HepG2 (cell line): ENCODE data around the gene HNRNPA1. TPM values are rescaled to one million over a fixed set of nuclear protein-coding genes. Genes with fewer than 3 reads are reported as not detected.

Experiments
- BCL3 ChIP-seq: sonication (generic); formaldehyde crosslinking; IDR thresholded peaks from 2 replicates; pipeline ENCODE4 v1.5.1; 2020; ENCODE audit warnings: mild to moderate bottlenecking, missing genetic modification reagents, moderate library complexity
- CHCHD3 ChIP-seq: sonication (generic); formaldehyde crosslinking; IDR thresholded peaks from 2 replicates; pipeline ENCODE4 v1.8.0; 2022; ENCODE audit warnings: mild to moderate bottlenecking, missing genetic modification reagents, moderate library complexity
- CREBL2 ChIP-seq: sonication (generic); formaldehyde crosslinking; IDR thresholded peaks from 2 replicates; pipeline ENCODE4 v1.8.1; 2023; ENCODE audit warnings: missing genetic modification reagents, mild to moderate bottlenecking, borderline replicate concordance
- EZH2 ChIP-seq: conservative IDR thresholded peaks from 2 replicates; pipeline ENCODE4 v1.6.1; 2012; ENCODE audit warnings: mild to moderate bottlenecking, low read depth, low read length, moderate library complexity
- FOSL2 ChIP-seq: sonication (generic); formaldehyde crosslinking; IDR thresholded peaks from 2 replicates; pipeline ENCODE4 v1.4.0; 2020; ENCODE audit warnings: missing genetic modification reagents
- KDM3A ChIP-seq: IDR thresholded peaks from 2 replicates; pipeline ENCODE4 v1.6.1; 2018; ENCODE audit warnings: low read depth, missing compliant biosample characterization
- MAF1 ChIP-seq: sonication (generic); formaldehyde crosslinking; IDR thresholded peaks from 2 replicates; pipeline ENCODE4 v1.5.0; 2020; ENCODE audit warnings: missing genetic modification reagents, borderline replicate concordance
- MAX ChIP-seq: IDR thresholded peaks from 2 replicates; pipeline ENCODE4 v1.6.1; 2012; ENCODE audit warnings: inconsistent platforms
- MIXL1 ChIP-seq: IDR thresholded peaks from 2 replicates; pipeline ENCODE4 v1.6.1; 2016
- MXI1 ChIP-seq: IDR thresholded peaks from 3 replicates; pipeline ENCODE4 v1.6.1; 2012; ENCODE audit warnings: low read depth, low read length, inconsistent platforms, borderline replicate concordance
- NONO ChIP-seq, 2 experiments: fragments of 450-650 bp in 1 of 2; sonication (generic) in 1 of 2; formaldehyde crosslinking in 1 of 2; IDR thresholded peaks in 1 of 2; conservative IDR thresholded peaks in 1 of 2; 2 replicates each; pipeline versions ENCODE4 v1.6.1 to v1.8.0; 2017 to 2022; ENCODE audit warnings: mild to moderate bottlenecking in 1 of 2, missing genetic modification reagents in 1 of 2, moderate library complexity in 1 of 2
- NR2F1 ChIP-seq, 2 experiments: fragments of 450-650 bp in 1 of 2; formaldehyde crosslinking in 1 of 2; IDR thresholded peaks; 2 replicates each; pipeline versions ENCODE4 v1.5.0 to v1.6.1; 2016 to 2020; ENCODE audit warnings: mild to moderate bottlenecking in 1 of 2, missing compliant biosample characterization in 1 of 2, missing genetic modification reagents in 1 of 2, moderate library complexity in 1 of 2
- RARA ChIP-seq: IDR thresholded peaks from 2 replicates; pipeline ENCODE4 v1.6.1; 2016; ENCODE audit warnings: missing genetic modification reagents, missing compliant biosample characterization
- SIN3B ChIP-seq: fragments of 150-350 bp; IDR thresholded peaks from 2 replicates; pipeline ENCODE4 v1.6.1; 2014; ENCODE audit warnings: low read length
- TSC22D2 ChIP-seq: sonication (generic); formaldehyde crosslinking; IDR thresholded peaks from 2 replicates; pipeline ENCODE4 v1.5.1; 2020; ENCODE audit warnings: missing genetic modification reagents, mild to moderate bottlenecking, borderline replicate concordance
- ZBTB49 ChIP-seq: sonication (generic); formaldehyde crosslinking; IDR thresholded peaks from 2 replicates; pipeline ENCODE4 v1.4.0; 2020; ENCODE audit warnings: missing genetic modification reagents, borderline replicate concordance
- ZMAT3 ChIP-seq: sonication (generic); formaldehyde crosslinking; conservative IDR thresholded peaks from 2 replicates; pipeline ENCODE4 v1.7.0; 2021; ENCODE audit warnings: missing genetic modification reagents
- ZNF224 ChIP-seq: sonication (generic); formaldehyde crosslinking; IDR thresholded peaks from 2 replicates; pipeline ENCODE4 v1.5.0; 2020; ENCODE audit warnings: mild to moderate bottlenecking, missing genetic modification reagents
- ZNF280D ChIP-seq: sonication (generic); formaldehyde crosslinking; IDR thresholded peaks from 2 replicates; pipeline ENCODE4 v1.5.1; 2020; ENCODE audit warnings: mild to moderate bottlenecking, missing genetic modification reagents
- ZNF3 ChIP-seq: IDR thresholded peaks from 2 replicates; pipeline ENCODE4 v1.7.0; 2017; ENCODE audit warnings: inconsistent platforms
- ZNF33A ChIP-seq: sonication (generic); formaldehyde crosslinking; IDR thresholded peaks from 2 replicates; pipeline ENCODE4 v1.5.1; 2020; ENCODE audit warnings: missing genetic modification reagents, mild to moderate bottlenecking, moderate library complexity, borderline replicate concordance
- ZSCAN29 ChIP-seq: sonication (generic); formaldehyde crosslinking; conservative IDR thresholded peaks from 2 replicates; pipeline ENCODE4 v1.4.0; 2020; ENCODE audit warnings: mild to moderate bottlenecking, missing genetic modification reagents
- polyA plus RNA-seq, 8 experiments: library from polyadenylated mRNA; depleted of rRNA in 3 of 8; stranded (reverse) in 7 of 8; unstranded in 1 of 8; fragments of >200 nt; fragmentation: Illumina TruSeq in 4 of 8; extraction: Trizol in 4 of 8; gene quantifications; 2 replicates each; pipeline versions ENCODE4 v1.2.1 to v1.2.3, GENCODE V29; 2011 to 2016; ENCODE audit warnings: low read depth in 4 of 8, missing spikeins in 1 of 8, mixed read lengths in 1 of 8; ENCODE audit not compliant: insufficient read depth in 1 of 8
- total RNA-seq, 5 experiments: library from RNA; depleted of rRNA; stranded (reverse); fragments of >200 nt; fragmentation: Illumina TruSeq; extraction: Trizol; gene quantifications; 2 replicates each; pipeline ENCODE4 v1.2.3, GENCODE V29; 2016; ENCODE audit warnings: low read depth in 1 of 5

The HNRNPA1 gene
- total and polyA plus RNA-seq, 2 of the 13 experiments (the other 11 are each of a cell fraction or from before 2014, with no cell fraction given): 535 to 1,820 TPM

GRCh38 chr12:54324617-54325441 is 44.3 kb downstream of the HNRNPA1 start, which contains the start of gene COPZ1 (continued):
- TF ChIP-seq CREBL2 (CRISPR knock-in tag) (peak; percentile 39; the same call in 1 of the 2 replicates), ZNF224 (CRISPR knock-in tag) (no peak), ZSCAN29 (CRISPR knock-in tag) (no peak; the same call in 1 of the 2 replicates), CHCHD3 (CRISPR knock-in tag) (no peak), ZNF33A (CRISPR knock-in tag) (no peak), KDM3A (CRISPR knock-in tag) (no peak), MXI1 (peak; percentile 52; the same call in 1 of the 3 replicates), EZH2 (no peak), TSC22D2 (CRISPR knock-in tag) (peak; percentile 62; the same call in 1 of the 2 replicates), MAX (peak; percentile 38; the same call in 1 of the 2 replicates), FOSL2 (CRISPR knock-in tag) (no peak), RARA (CRISPR knock-in tag) (peak; percentile 20; the same call in 1 of the 2 replicates), MIXL1 (CRISPR knock-in tag) (peak; percentile 55), ZMAT3 (CRISPR knock-in tag) (no peak), ZBTB49 (CRISPR knock-in tag) (no peak), NR2F1 (CRISPR knock-in tag; IDR thresholded peaks at IDR 0.05) (peak in 1 of 2 experiments; percentile 56; a peak in 2 of 4 replicates), NONO (IDR thresholded peaks at IDR 0.05) (no peak), NONO (CRISPR knock-in tag; conservative IDR thresholded peaks at IDR 0.05) (no peak), ZNF3 (CRISPR knock-in tag) (no peak), ZNF280D (CRISPR knock-in tag) (peak; percentile 80; the same call in 1 of the 2 replicates), MAF1 (no peak), SIN3B (peak; percentile 70; the same call in 1 of the 2 replicates), BCL3 (peak; percentile 66)
